CD4-positive, alpha-beta T cell treated with Interleukin-2 at 100 ng/mL for 4 hours (primary cell): ENCODE data around the gene CCZ1.
"Not testable (repeated sequence)": the region's sequence is repeated elsewhere in the genome, so short reads cannot be mapped to it uniquely, and the experiment has no call there.

Source experiments
- DNase-seq: peaks from one replicate; pipeline ENCODE4 v3.0.0-alpha.2; 2020; ENCODE audit warnings: low spot score

CCZ1 gene

DNA sequence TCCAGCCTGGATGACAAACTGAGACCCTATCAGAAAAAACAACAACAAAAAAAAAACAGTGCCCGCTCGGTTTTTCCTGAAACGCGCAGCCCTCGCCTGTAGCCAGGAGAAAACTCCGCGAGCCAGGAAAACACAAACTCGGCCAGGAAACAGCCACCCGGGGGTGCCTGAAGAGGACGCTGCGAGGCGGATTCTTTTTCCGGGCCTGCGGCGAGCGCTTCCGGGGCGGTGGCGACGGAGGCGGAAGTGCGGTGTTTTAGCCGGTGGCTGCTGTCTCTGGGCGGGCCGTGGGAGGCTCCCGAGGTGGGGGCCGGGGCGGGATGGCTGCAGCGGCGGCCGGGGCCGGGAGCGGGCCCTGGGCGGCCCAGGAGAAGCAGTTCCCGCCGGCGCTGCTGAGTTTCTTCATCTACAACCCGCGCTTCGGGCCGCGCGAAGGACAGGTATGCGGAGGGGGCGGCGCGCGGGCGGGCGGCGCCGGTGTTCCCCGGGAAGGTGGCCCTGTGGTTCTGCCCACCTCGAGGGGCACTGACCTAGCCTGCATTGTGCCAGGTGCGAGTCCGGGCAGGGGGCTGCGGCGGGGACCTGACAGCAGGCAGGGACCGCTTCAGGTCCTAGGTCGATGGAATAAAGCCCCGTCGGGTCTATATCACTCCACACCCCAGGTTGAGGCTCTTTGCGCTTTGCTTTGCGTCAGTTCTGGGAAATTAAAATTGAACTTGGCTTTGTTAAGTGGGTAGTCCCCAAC lies at the start of gene CCZ1:
Gene CCZ1 (plus strand): TSS at position 254 of the 745 bp plus-strand sequence. CDS start 67 bp downstream, at position 321.
- peak; percentile 71 for DNase-seq

DNA sequence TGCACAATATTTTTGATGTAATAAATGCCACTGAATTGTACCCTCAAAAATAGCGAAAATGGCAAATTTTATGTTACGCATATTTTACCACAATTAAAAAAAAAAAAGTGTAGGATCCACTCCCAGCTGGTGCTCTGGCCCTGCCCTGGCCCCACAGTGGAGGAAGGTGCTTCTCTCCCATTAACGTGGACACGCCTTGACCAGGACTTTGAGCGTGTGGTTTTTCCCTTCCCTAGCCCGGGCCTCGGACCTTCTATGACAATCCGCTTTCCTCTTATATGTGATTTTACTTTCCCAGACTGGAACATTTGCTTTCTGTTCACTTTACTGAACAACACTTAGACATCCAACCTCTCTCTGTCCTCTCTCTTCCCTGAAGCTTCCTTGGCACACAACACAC lies 47.6 kb upstream of the CCZ1 start:
- no peak for DNase-seq

DNA sequence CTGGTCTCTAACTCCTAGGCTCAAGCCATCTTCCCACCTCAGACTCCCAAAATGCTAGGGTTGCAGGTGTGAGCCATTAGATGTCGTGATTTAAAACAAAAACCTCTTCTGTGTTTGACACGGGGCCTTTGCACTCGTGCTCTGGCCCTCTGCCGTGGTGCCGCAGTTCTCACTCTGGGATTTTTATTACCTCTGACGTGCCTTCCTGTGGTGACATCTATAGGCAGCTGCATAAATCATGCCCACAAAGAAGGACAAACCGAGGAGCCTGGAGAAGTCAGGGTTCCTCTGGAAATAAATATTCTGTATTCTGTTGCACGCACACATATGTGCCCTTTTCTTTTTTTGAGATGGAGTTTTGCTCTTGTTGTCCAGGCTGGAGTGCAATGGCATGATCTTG lies 43.8 kb upstream of the CCZ1 start:
- DNase-seq, result no peak

DNA sequence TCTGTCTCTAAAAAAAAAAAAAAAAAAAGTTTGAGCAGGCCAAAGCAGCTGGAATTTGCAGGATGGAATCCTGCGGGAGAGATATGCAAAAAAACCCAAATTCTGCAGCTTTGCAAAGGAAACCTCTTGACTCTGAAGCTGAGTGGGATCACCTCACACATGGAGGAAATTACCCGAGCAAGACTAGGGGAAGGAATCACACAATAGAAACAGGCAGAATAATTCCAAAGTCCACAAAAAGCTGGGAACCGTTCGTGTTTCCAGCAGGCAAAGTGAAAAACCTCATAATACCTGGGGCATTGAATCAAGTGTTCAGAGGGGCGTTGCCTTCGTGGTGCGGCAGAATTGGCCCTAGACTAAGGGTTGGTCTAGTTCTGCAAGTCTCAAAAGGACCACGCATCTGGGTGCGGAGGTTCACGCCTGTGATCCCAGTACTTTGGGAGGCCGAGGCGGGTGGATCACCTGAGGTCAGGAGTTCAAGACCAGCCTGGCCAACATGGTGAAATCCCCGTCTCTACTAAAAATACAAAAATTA lies 41.4 kb upstream of the CCZ1 start:
- not testable (repeated sequence) for DNase-seq

DNA sequence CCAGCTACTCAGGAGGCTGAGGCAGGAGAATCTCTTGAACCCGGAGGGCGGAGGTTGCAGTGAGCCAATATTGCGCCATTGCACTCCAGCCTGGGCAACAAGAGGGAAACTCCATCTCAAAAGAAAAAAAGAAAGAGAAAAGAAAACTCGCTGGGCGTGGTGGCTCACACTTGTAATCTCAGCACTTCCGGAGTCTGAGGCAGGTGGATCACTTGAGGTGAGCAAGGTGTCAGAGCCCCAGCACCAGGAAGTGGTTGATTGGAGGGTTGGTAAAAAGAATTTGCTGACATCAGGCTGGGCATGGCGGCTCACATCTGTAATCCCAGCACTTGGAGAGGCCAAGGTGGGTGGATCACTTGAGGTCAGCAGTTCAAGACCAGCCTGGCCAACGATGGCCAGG lies 40.0 kb upstream of the CCZ1 start:
- peak; percentile 77 for DNase-seq

DNA sequence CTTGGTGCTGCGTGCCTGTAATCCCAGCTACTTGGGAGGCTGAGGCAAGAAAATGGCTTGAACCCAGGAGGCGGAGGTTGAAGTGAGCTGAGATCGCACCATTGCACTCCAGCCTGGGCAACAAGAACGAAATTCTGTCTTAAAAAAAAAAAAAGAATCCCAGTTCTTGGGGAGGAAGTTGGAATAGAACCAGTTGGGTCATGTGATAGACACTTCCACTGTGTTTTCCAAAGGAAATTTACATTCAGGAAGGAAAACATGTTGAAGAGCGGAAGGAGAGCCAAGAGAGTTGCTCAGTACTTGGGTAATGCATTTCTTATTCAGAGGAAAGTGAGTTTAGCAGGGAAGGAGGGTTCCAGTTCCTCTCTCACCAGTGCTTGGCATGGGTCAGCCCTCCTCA lies 37.3 kb upstream of the CCZ1 start:
- not testable (repeated sequence) for DNase-seq

DNA sequence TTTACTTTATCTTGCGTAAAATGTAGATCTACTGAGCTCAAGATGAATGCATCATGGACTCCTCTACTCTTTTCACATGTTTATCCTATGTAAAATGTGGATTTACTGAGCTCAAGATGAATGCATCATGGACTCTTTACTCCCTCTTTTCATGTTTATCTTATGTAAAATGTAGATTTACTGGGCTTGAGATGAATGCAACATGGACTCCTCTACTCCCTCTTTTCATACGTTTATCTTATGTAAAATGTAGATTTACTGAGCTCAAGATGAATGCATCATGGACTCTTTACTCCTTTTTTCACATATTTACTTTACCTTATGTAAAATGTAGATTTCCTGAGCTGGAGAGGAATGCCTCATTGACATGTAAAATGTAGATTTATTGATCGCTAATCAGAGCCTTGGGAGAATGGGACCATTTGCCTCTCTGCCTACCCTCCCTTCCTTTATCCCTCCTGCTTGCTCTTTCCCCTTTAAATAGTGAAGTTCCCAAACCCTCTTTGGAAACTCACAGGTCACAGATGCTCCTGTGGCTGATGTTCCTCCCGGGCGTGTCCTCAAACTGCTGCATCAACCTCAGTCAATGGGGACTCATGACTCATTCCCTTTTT lies 35.7 kb upstream of the CCZ1 start:
- not testable (repeated sequence) for DNase-seq

DNA sequence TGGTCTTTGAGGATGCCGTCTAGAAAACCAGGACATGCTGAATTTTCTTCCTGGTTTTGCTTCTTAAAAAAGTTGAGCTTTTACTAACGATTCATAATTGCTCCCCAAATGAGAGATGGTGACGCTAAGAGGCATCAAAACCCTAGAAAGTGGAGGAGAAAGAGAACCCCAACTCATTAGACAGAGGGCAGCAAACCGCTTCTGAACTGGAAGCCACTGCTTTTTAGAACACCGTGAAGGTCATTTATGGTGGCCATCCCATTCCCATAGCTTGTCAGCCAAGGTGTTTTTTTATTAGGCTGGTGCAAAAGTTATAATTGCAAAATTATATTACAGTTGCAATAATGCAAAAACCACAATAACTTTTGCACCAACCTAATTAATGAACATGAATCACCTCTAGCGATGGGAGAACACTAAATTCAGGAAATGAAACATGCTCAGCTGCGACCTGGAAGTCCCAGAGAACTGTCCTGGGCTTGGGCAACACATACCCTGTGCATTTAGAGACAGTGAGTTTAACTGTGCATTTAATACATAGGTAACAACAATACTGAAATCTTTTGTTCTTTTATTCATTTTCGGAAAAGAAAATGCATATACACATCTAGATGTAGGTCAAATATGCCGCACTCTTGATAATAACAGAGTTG lies 33.1 kb upstream of the CCZ1 start:
- DNase-seq, result not testable (repeated sequence)

DNA sequence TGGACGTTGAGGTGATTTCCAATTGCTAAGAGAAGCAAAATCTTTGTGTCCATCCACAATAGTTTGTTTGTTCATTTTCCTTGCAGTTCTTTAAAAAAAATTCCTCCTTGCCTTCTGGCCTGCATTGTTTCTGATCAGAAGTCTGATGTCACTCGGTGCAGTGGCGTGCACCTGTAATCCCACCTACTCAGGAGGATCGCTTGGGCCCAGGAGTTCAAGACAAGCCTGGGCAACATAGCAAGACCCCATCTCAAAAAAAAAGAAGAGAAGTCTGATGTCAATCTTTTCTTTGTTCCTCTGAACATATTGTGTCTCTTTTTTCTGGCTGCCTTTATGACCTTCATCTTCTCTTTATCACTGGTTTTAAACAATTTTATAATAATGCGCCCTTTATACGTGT lies 31.5 kb upstream of the CCZ1 start:
- no peak for DNase-seq

DNA sequence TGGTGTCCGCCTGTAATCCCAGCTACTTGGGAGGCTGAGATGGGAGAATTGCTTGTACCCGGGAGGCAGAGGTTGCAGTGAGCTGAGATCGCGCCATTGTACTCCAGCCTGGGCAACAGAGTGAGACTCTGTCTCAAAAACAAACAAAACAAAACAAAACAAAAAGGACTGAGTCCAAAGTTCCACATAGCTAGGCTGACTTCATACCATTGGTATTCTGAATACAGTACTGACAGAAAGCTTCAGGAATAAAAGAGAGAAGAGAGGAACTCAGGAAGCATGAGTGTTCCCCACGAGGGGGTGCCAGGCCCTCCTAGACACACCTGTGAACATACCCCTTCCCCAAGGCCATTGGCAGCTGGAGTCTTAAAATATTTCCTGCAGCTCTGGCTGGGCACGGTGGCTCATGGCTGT lies 29.6 kb upstream of the CCZ1 start:
- DNase-seq, result not testable (repeated sequence)

DNA sequence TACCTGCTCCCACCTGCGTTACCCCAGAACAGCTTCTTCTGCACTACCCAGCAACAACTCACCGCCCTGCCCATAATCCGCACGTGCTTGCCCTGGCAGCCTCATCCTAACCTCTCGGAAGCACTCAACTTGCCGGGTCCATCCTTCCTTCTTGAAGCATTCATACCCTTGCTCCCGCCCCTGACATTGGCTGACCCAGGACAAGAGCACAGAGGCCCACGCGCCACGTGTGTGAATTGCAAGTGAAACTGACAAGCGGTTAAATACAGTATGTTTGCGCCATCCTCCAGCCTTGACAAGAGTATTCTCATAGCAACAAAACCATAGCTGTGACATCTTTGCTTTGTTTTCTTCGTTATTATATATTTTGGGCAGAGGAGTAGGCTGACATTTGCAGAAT lies 28.8 kb upstream of the CCZ1 start:
- DNase-seq, result no peak

DNA sequence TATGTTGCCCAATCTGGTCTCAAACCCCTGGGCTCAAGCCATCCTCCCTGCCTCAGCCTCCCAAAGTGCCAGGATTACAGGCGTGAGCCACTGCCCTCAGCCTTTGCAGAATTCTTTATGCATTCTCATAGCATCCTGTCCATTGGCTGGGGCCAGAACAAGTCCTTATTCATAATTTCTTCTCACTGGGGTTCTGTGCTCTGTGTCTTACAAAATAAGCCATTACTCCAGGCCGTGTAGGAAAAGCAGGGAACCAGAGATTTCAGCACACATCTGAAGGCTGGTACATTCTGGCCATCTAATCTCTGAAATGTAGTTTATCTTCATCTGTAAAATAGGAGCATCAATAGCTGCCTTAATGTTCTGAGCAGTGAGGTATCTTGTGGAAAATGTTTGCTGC lies 28.2 kb upstream of the CCZ1 start:
- DNase-seq, result no peak

DNA sequence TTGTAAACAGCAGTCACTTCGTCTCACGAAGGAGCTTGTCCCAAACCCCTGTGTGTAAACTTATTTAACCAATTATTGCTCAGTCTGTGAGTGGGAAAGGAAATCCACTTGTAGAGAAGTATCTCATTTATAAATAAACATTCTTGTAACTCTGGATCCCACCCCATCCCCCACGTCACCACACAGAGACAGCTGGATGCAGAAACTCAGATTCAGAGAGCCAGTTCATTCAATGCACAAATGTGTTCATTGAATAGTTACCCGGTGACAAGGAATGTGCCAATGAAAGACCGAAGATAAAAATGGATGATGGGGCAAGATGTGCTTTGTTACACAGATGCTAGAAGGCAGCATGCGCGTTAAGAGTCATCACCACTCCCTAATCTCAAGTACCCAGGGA lies 26.2 kb upstream of the CCZ1 start:
- no peak for DNase-seq

DNA sequence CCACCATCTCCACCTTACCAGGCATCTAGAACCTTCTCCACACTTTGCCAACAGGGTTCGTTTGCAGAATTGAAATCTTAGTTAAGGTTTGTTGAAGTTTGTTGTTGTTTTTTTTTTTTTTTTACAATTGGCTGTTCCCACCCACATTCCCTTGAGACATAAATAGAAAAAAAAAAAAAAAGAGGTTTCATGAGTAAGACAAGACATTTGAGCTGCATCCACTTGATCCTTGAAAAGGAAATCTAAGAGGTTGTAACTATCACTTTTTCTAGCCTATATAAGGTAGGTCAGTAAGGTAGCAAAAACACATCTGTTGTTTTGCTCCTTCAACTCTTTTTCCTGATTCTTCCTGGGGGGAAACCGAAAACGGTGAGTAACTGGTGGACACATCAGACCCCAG lies 18.9 kb upstream of the CCZ1 start:
- DNase-seq, result not testable (repeated sequence)

DNA sequence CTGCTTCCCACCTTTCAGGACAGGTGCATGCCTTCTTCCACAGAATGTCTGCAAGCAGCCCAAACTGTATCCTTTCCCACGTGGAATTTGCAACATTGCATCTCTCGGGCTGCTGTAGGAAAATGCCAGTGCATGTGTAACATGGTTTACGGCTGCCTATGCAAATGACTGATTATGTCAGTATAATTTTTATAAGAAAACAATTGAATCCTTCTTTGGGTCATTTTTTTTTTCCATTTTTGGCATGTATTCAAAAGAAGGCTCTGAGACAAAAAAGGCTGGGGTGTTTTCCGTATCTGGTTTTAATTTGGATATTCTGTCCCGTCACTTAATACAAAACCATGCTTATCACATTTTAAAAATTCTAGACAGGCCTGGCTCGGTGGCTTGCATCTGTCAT lies 18.4 kb upstream of the CCZ1 start:
- DNase-seq, result not testable (repeated sequence)

DNA sequence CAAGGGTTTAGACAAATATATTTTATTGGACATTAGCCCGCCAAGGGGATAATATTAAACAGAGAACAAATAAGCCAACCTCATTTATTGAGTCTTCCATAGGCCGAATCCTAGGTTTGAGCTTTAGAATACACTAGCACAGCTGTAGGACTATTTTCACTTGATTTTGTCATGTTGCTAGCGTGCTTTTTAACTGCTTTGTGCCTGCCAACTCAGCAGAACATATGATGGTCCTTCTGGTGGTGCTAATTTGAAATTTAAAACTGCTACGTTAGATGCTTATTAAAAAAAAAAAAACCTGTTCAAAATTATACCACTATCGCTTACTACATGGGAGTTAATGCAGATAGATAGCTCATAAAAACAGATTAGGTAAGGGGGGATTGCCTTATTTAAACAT lies 14.1 kb upstream of the CCZ1 start:
- DNase-seq, result not testable (repeated sequence)

DNA sequence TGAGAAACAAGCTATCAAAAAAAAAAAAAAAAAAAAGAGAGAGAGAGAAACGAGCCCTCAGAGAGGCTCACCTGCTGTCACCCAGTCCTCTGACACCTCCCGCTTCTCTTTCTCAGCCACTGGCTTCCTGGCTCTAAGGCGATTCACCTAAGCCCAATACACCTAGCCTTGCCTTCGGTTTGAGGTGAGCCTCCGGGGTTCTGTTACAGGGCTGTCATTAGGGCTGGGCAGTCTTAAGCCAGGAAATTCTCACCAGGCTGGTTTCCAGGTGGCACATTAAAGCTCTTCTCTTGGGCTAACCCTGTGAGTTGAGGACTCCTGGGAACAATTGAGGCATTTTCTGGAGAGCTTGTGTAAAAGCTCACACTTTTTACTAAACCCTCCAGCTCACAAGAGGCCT lies 10.5 kb upstream of the CCZ1 start:
- not testable (repeated sequence) for DNase-seq

DNA sequence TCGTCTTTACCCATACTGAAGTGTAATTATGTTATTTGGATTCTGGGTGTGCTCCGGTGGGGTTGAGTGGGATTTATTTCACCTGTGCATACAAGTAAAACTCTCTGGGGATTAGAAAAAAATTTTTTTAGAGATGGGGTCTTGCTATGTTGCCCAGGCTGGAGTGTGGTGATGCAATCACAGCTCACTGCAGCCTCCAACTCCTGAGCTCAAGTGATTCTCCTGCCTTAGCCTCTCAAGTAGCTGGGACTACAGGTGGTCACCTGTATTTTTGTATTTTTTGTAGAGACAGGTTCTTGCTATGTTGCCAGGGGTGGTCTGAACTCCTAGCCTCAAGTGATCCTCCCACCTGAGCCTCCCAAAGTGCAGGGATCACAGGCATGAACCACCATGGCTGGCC lies 8.3 kb upstream of the CCZ1 start:
- DNase-seq, result not testable (repeated sequence)

DNA sequence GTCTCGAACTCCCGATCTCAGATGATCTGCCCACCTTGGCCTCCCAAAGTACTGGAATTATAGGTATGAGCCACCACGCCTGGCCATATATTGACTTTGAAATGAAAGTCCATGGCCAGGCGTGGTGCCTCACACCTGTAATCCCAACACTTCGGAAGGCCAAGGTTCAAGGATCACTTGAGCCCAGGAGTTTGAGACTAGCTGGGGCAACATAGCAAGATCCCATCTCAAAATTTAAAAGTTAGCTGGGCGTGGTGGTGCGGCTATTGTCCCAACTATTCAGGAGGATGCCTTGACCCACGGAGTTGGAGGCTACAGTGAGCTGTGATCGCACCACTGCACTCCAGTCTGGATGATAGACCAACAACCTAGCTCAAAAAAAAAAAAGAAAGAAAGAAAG lies 6.0 kb upstream of the CCZ1 start:
- DNase-seq, result no peak

DNA sequence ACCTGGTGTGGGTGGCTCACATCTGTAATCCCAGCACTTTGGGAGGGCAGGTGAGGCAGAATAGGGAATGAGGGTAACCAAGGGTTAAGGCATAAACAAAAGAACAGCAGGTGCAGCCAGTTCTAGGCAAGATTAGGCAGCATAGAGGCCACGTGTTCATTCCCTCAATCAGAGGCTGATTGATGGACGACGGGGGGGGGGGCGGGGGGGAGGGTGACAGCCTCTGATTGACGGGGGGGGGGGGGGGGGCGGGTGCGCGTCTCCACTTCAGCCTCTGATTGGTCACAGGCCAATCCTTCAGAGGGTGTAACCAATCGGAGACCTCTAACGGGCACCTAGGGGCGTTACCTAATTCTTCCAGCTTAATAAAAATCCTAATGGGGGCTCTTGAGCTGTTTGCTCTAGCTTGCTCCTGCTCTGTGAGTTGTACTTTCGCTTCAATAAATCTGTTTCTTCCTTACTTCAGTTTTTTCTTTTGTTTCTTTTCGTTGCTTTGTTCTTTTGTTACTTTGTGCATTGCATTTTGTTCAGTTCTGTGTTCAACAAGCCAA lies 1.1 kb upstream of the CCZ1 start:
- DNase-seq, result not testable (repeated sequence)

DNA sequence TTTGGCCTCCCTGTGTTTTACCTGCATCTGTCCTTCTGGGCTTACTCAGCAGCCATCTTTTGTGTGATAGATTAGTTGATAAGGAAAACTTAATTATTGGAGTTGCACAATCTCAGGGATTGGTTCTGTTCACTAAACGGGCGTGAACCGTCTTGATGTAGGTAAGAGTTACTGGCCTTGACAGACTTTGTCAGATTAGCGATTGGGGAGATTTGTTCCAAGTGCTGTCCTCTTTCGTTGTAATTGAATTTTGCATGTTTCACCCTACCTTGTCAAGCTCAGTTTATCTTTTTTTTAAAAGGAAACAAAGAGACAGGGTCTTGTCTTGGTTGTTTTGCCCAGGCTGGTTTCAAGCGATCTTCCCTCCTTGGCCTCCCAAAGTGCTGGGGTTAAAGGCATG lies 4.5 kb downstream of the CCZ1 start:
- not testable (repeated sequence) for DNase-seq

DNA sequence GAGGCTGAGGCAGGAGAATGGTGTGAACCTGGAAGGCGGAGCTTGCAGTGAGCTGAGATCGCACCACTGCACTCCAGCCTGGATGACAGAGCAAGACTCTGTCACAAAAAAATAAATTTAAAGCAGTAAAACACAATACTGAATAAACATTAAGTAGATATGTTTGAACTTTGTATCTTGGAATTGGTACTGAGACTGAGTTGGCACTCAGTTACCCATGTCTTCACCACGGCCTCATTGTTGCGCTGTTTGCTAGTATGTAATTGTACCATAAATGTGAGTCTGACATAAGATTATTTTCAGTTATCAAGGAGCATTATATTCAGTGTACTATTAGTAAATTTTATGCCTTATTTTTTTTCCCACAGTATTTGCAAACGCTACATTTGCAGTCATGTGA lies 6.2 kb downstream of the CCZ1 start:
- not testable (repeated sequence) for DNase-seq

DNA sequence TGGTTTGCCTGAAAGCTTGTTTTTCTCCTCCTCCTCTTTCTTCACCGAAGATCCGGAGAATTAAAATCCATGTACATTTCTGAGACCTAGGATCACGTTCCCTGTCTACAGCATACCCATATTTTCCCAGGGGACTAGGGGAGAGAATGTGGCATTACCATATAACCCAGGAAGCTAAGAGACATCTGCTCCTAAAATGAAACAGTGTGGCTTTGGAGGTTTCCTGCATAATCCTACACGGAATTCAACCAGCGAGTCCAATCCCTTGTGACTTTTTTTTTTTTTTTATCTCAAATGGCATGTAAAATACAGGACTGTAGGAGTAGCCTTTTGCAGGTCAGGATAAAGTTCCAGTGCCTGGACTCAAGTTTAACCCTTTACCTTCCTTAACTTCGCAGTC lies 10.3 kb downstream of the CCZ1 start:
- not testable (repeated sequence) for DNase-seq
